HG02798 (cell line): Measurements from ENCODE around the gene ADARB2.

Source experiments
- ATAC-seq: cut with Tn5 transposase; IDR thresholded peaks from one replicate; pipeline ENCODE4 v1.9.1; 2021; ENCODE audit warnings: mild to moderate bottlenecking; ENCODE audit not compliant: unreplicated experiment, poor library complexity

ADARB2 gene

DNA sequence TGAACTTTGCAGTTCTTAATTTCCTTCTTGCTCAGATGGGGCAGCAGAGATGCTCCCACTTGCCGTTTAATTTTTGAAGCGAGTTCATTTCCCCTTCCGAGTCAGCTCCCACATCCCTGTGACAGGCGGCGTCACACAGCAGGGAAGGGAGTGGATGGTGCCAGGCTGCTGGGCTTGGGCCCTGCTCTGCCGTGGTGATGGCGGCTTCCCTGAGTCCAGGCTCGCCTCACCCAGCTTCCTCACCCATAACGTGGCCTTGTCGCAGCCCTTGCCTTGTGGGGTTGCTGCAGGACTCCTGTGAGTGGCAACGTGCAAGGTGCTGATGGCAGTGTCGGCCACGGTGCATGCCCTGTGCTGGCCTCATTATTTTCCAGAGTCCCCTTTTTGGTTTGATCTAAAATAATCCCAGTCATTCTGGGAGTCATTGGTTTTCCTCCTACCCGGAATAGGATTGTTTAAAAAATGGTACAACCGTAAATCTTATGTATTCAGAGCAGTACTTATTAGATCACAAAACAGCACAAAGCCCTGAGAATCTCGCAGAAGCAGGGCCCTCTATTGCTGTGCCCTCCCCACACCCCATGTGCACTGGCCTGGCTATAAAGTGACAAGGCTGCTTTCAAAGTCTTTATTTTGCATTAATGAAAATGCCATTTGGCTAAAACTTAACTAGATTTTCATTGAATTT is 421.1 kb downstream of the ADARB2 start:
- no peak for ATAC-seq

DNA sequence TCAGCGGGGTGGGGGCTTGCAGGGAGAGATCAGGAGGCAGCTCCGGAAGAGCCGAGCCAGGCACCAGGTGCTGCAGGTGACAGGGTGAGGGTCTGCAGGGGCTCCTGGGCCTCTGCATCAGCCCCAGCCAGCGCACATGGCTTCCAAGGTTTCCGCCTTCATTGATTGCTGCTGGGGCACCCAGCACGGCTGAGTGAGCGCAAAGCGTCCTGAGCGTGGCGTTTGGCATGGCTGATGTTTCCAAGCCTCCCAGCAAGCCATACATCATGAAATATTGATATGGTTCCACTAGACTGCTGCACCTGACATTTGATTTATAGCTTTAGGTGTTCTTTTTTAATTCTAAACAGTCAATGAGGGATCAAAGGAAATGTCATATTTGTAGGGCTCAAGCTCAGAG is 422.1 kb downstream of the ADARB2 start:
- no peak for ATAC-seq

DNA sequence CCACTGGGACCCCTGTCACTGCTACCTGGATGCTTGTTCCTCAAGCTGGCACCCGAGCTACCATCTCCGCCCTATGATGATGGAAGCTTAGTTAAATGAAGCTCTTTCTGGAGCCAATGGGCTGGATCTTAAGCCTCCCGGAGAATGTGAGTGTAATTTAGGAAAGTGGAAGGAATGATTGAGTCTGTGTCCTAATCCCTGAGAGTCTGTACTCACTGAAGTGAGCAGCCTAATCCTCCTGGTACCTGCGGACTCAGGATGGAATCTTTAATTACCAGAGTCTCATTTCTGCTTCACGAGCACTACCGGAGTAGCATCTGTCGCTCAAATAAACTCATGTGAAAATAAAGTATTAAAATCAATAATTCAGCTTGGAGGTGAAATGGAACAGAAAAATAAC is 425.6 kb downstream of the ADARB2 start:
- ATAC-seq, result no peak

DNA sequence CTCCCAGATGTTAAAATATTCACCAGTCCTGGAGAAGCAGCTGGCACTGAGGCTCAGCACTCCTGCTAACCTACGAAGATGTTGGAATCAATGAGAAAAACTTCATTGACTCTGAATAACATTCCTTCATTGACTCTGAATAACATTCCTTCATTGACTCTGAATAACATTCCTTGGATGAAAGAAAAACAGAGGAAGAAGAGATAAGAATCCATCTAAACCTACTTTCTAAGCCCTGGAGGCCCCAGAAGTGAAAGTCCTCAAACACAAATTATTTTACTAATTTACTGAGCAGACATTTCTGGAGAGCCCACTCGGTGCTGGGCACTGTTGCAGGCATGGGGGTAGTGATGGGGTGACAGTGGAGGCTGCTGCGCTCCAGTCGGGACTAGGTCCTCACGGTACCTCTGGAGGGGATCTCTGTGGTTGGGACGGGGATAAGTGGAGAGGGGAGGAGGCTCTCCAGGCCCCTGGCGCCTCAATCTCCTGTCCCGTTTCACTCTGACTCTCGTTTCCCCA is 427.0 kb downstream of the ADARB2 start:
- no peak for ATAC-seq

GRCh38 chr10:1309617-1310270 is 427.6 kb downstream of the ADARB2 start:
- no peak for ATAC-seq

DNA sequence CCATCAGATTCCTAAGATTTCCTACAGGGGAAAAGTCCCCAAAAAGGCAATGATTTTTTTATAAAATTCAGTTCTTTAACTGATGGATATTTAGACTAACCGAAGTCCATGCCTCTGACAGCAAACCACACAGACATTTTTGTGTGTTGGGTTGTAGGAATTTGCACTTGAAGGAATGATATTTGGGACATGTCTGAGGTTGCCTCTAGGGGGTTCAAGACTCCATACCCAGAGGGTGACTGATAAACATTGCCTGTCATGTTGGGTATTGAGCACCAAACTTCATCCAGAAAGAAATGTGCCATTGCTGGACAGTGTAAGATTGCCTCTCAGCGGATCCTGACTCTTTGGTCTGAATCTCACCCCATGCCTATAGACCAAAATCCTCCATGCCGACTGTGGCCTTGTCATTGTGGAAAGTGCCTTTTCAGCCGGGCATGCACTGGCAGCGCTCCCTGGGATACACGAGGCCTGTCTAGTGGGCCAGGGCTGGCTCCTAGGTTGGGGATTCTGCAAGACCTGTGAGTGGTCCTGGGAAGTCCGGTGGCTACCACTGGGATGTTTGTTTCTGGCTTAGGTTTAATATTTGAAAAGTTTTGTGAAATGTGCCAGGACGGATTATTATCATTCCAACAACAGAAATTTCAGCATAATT is 428.2 kb downstream of the ADARB2 start:
- ATAC-seq, result no peak

- no peak for ATAC-seq
Observed at GRCh38 chr10:1308173-1308961, 429.0 kb downstream of the ADARB2 start.

DNA sequence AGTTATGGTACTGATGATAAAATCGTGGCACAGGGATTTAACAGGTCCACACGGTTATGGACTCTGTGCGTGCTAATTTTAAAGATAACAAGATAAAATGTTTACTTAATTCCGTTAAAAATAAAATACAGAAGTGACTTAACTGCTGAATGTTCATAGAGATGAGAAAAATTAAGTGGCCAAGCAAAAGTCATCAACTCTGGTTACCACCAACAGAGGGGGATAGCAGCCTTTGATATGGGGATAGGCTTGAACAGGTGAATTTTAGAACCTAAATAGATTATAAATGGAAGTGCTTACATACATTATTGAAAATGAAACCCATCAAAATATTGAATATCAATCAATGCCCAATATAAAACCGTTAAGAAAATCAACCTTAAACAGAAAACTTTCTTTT is 436.2 kb downstream of the ADARB2 start:
- no peak for ATAC-seq

DNA sequence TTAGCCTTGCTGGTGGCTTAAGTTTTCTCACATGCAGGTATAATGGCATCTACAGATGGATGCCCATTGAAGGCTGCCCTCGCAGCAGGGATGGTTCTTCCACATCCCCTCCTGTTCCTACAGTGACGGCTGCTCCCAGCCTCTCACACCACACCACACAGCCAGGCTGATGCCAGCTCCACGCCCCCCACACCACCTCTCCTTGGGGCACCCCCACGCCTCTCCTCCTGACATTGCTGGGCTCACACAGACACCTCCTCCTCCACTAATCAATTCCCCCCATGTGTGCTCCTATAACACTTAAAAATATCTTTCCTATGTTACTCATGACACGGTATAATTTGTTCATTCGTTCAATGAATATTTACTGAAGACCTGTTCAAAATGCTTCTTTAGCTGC is 437.1 kb downstream of the ADARB2 start:
- no peak for ATAC-seq

DNA sequence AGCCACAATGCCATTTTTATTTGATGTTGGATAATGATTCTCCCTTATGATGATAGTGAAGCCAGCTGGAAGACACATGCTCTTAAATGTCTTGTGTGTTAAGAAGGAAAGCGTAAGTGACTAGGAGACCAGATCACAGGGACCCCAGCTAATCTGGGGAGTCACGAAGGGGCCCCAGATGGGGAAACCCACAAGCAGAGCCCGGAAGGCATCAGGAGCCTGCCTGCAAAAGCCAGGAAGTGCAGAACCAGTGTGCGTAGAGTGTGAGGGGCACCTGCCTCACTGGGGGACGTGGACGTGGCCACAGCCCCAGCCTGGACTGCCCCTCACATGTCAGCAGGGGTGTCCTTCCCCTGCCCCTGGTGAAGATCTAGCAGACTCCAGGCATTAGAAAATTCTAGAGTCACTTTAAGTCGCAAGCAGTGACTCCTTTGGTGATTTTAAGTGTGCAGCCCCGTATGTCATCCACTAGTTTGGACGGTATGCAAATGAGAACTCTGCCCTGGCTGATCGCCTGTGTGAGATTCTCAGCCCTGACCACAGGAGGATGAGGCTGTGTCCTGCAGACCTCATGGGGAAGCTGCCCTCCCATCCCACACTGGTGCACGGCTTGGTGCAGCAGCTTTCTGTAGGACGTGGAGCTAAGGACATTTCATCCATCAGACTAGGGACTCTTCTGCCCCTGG is 438.1 kb downstream of the ADARB2 start:
- ATAC-seq, result no peak

- ATAC-seq, result no peak
Observed at GRCh38 chr10:1297566-1298301, 439.6 kb downstream of the ADARB2 start.

DNA sequence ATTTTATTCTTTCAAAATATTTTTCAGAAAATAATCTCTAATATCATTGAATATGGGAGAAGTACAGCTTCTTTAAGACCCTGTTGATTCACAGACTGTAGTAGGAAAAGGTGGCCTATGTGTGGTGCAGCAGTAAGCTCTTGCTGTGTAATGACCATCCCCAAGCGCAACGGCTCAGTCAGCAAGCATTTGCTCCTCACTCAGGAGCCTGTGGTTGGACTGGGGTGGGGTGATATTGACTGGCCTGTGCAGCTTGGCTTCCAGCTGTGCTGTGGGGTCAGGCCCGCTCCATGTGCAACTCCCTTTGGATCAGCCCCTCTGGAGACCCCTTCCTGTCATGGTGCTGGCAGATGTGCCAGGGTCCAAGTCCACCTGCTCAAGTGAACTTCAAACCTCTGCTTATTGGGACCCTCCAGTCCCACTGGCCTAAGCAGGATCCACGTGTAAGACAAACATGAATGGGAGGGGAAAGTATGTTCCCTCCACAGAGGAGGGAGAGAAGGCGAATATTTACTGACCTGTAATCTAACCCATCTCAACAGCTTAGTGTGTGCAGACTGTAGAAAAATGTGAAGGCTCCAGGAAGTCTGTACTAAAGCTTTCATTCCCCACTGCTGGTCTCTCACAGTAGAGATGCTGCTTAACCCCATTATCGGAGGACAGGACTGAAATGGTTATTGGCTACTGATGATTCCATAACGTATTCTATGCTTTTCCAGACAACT is 441.4 kb downstream of the ADARB2 start:
- ATAC-seq, result no peak

DNA sequence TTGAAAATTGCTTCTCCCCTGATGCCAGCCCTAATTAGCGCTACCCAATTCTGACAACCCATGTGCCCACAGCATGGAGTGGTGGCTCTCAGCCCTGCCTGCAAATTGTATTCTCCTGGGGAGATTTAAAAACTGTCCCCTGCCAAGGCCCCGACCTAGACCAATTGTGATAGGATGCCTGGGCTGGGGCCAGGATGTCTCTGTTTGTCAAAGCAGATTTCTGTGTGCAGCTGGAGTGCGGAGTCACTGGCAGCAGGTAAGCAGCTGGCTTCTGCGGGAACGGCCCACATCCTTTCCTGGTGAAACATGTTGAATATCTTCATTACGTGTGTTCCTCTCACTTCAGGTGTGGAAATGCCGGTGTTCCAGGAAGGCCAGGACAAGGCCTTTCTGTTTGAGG is 442.6 kb downstream of the ADARB2 start:
- no peak for ATAC-seq

GRCh38 chr10:1293636-1294435 is 443.5 kb downstream of the ADARB2 start:
- no peak for ATAC-seq

DNA sequence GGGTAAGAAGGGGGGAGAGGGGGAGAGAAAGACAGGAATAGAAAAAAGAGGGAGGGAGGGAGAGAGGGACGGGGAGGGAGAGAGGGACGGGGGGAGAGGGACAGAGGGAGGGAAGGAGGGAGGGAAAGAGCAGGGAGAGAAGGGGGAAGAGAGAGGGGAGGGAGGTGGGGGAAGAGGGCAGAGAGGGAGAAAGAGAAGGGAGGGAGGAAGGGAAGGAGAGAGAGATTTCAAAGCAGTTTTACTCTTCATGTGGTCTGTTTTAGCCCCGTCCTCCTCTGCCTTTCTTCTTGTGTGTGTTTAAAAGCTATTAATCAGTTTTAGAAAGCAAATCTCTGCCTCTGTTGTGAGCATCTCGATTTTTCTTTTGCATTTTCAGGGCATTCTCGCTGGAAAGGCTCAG is 444.2 kb downstream of the ADARB2 start:
- no peak for ATAC-seq

DNA sequence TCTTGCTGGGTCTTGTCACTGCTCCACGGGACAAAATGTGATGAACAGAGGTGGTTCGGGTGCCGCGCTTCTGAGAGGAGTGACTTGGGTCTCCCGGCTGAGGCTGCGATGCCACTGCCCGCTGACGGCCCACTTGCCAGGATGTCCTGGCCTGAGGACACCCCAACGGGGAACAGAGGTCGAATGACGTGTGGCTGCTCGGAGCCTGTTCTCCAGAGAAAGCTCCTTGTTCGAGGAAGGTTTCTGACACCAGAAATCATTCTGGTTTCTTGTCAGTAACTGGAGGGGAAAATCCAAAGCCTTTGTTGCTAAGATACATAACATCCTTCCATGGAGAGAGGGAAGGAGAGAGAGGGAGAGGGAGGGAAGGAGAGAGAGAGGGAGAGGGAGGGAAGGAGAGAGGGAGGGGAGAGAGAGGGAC is 444.7 kb downstream of the ADARB2 start:
- no peak for ATAC-seq

DNA sequence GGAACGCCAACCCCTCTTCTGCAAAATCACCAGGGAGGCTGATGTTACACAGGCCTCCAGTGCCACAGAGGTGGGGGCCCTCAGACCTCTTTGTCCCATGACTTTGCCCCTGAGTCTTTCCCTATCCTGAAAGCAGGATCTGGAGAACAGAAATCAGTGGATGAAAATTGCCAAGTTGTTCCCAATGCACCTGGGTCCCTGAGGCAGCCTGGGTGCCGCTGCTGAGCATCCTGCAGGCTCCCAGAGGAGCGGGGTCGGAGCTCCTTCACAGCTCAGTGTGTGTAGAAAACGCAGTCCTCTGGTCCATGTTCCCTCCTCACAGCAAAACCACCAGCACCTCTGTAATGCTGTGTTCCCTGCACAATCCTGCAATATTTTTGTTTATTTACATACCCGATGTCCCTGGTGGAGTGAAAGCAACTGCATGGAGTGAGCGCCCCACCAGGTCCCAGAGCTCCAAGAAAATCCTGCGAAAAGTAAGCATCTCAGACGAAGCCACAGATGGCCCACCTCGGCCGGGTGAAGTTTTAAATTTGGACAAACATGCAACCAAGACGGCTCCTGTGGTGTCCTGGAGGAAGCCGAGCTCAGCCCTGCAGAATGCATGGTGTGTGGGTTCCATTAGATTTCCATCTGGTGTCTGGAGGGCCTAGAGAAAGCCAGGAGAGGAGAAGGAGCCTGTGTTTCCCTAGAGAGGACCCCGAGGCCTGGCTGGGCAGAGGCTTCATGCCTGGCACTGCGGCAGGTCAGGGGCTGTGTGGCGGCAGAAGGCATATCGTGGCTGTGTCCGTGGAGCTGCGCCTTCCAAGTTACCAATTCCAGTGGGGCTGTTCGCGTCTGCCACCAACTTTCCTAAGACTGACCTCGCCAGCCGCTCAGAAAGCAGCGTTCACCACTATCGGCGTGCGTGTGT is 445.9 kb downstream of the ADARB2 start:
- ATAC-seq, result no peak
